Ishikawa (cell line): ENCODE measurements around the gene TMEM86A.

ENCODE experiments used
- CEBPB ChIP-seq: IDR thresholded peaks from 2 replicates; pipeline ENCODE4 v1.6.1; 2012
- CREB1 ChIP-seq: IDR thresholded peaks from 2 replicates; pipeline ENCODE4 v1.6.1; 2012; ENCODE audit warnings: low read depth
- EGR1 ChIP-seq: IDR thresholded peaks from 2 replicates; pipeline ENCODE4 v1.6.1; 2012
- EP300 ChIP-seq: IDR thresholded peaks from 2 replicates; pipeline ENCODE4 v1.6.1; 2012; ENCODE audit warnings: borderline replicate concordance
- FOXM1 ChIP-seq: IDR thresholded peaks from 2 replicates; pipeline ENCODE4 v1.6.1; 2012; ENCODE audit warnings: low read depth, borderline replicate concordance
- NFIC ChIP-seq: IDR thresholded peaks from 2 replicates; pipeline ENCODE4 v1.6.1; 2012
- RAD21 ChIP-seq: IDR thresholded peaks from 2 replicates; pipeline ENCODE4 v1.6.1; 2012; ENCODE audit warnings: low read depth
- TAF1 ChIP-seq: IDR thresholded peaks from 2 replicates; pipeline ENCODE4 v1.6.1; 2012; ENCODE audit warnings: low read depth, mild to moderate bottlenecking
- YY1 ChIP-seq: IDR thresholded peaks from 2 replicates; pipeline ENCODE4 v1.6.1; 2012; ENCODE audit warnings: low read depth
- TF ChIP-seq, protein P1 (sequence below): IDR thresholded peaks from 2 replicates; pipeline ENCODE4 v1.6.1; 2012

DNA sequence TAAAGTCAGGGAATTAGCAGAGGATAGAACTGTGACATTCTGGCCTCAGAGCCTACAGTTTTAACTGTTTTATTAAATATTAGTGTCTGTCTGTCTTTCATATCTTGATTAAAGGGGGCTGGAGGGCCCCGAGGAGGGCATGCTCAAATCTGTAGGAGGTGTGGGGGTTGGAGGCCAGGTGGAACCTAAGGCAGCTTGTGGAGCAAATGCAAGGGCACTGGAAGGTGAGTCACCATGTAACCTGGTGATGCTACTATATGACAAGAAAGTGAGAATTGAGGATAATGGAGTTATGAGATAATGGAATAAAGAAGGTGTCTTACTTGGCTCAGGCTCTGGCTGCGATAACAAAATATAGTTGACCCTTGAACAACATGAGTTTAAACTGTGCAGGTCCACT, 27.3 kb upstream of the TMEM86A start:
- TF ChIP-seq, protein P1, sequence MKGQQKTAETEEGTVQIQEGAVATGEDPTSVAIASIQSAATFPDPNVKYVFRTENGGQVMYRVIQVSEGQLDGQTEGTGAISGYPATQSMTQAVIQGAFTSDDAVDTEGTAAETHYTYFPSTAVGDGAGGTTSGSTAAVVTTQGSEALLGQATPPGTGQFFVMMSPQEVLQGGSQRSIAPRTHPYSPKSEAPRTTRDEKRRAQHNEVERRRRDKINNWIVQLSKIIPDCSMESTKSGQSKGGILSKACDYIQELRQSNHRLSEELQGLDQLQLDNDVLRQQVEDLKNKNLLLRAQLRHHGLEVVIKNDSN = no peak
- no peak for TF ChIP-seq TAF1
- TF ChIP-seq CEBPB = no peak
- no peak for TF ChIP-seq RAD21
- no peak for TF ChIP-seq YY1
- no peak for TF ChIP-seq FOXM1
- TF ChIP-seq EGR1 = no peak
- no peak for TF ChIP-seq CREB1
- TF ChIP-seq NFIC = no peak
- TF ChIP-seq EP300 = no peak
